Stomach smooth muscle (tissue), 2 donors: ENCODE data around the gene PIGS.
A peak's percentile ranks its signal among the peaks of the same experiment; 100 is the strongest.

Experiments
- H3K27ac ChIP-seq: one replicate; pipeline ENCODE4 v1.7.0; 2013; ENCODE audit warnings: mild to moderate bottlenecking, low read length, inconsistent platforms
- H3K27me3 ChIP-seq, 2 donors: one replicate each; pipeline ENCODE4 v1.7.0; 2013; ENCODE audit warnings: low read length in 2 of 2; ENCODE audit not compliant: insufficient read depth in 2 of 2, control insufficient read depth in 1 of 2
- H3K36me3 ChIP-seq, 2 donors: one replicate each; pipeline ENCODE4 v1.7.0; 2013; ENCODE audit warnings: low read length in 2 of 2; ENCODE audit not compliant: control insufficient read depth in 2 of 2, insufficient read depth in 2 of 2
- H3K4me1 ChIP-seq: one replicate; pipeline ENCODE4 v1.7.0; 2013; ENCODE audit warnings: low read length; ENCODE audit not compliant: control insufficient read depth, insufficient read depth
- H3K4me3 ChIP-seq, 2 donors: one replicate each; pipeline ENCODE4 v1.7.0; 2013; ENCODE audit warnings: low read length in 2 of 2
- H3K9ac ChIP-seq, 2 donors: one replicate each; pipeline ENCODE4 v1.7.0; 2013; ENCODE audit warnings: low read length in 2 of 2, mild to moderate bottlenecking in 1 of 2
- H3K9me3 ChIP-seq, 2 donors: one replicate each; pipeline ENCODE4 v1.7.0; 2013; ENCODE audit warnings: low read length in 2 of 2; ENCODE audit not compliant: control insufficient read depth in 2 of 2
- donor health status: healthy.
- donor health status: Pancreatic carcinoma.

Gene PIGS

DNA sequence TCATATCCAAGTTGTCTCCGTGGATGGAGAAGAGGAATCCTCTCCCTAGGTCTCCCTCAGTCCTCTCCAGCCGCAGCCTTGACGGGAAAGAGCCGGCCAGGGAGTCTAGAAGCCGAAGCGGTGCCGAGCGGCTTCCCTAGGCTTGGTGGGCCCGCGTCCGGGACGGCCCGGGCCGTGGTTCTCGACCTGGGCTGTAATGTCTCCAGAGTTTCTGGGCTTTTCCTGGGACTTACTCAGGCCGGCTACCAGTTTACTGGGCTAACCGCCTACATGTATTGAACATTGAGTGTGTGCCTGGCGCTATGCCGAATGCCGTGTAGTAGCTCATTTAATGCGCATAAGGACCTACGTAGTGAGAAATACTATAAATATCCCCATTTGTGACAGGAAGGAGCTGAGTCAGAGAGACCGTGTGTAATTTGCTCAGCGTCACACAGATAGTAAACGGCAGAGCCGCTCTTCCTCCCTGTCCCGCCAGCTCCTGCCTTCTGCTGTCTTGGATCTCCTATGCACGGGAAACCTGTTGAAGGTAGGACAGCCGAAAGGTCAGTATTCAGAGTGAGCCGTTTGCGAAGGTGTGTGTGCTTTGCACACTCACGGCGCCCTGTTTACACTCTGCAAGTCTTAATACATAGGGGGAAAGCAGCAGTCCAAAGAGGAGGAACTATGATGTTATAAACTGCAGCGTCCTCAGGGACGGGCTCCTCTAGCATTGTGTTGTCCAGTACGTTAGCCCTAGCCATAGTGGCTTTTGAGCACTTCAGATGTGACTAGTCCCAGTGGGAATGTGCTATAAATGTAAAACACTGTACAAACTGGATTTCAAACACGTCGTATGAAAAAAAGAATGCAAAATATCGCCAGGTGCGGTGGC lies 28.2 kb upstream of the PIGS start:
- Histone ChIP-seq H3K36me3 (no peaks in the 10 kb centered on the region), H3K4me1 (peaks cover 19% of the 10 kb centered on the region), H3K4me3 (peak overlapping the region; percentile 90 to 93), H3K27me3 (no peaks in the 10 kb centered on the region), H3K9ac (peak overlapping the region; percentile 94 to 95), H3K27ac (peak overlapping the region; percentile 91), H3K9me3 (no peaks in the 10 kb centered on the region)

DNA sequence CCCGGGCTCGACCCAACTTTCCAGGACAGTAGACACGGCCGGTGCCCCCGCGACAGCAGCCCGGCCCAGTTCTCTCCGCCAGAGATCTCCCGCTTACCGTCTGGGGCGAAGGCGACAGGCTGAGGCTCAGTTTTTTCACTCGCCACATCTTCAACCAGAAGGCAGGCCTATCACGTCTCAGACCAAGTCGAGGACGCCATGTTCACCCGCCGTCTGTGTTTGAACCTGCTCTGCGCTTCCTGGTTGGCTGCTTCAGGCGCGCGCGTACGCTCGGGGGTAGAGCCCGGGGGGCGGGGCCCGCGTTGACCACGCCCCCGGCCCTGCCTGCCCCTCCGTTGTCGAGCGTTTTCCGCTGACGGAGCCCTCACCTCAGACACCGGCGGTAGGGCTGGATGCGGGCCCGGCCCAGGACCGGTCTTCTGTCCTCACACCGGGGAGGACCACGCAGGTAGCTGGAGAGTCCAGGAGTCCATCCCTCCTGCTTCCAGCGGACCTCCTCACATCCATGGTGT lies 27.5 kb upstream of the PIGS start, which contains the start of gene SPAG5:
SPAG5 (minus strand) TSS at position 227 of the 512 bp plus-strand sequence; CDS start at position 148, 79 bp downstream.
- H3K9ac ChIP-seq, result peak within 1 kb of the TSS; percentile 94 to 95

DNA sequence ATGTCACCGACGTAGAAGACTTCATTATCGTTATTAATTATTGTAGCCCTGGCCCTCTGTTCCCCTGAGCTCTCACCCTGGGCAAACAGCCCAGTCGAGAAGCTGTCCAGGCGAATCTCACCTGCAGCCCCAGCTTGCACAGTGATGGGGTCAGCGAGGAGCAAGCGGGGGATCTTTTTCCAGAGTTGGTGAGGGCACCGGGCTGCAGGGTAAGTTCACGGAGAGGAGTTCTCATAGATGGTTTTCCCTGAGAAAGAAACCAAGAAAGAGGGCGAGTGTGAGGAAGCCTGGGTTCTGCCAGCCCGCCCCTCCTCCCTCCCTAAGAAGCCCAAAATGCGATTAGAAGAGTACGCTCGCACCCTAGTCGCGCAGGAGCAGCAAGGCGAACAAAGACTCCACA lies 27.1 kb upstream of the PIGS start:
- H3K4me3 ChIP-seq, result peak overlapping the region; percentile 90 to 93
- H3K4me1 ChIP-seq, result peaks cover 19% of the 10 kb centered on the region
- H3K9ac ChIP-seq, result peak overlapping the region; percentile 51 to 66
- H3K27me3 ChIP-seq, result no peaks in the 10 kb centered on the region
- no peaks in the 10 kb centered on the region for H3K36me3 ChIP-seq
- no peak overlapping the region for H3K27ac ChIP-seq
- no peaks in the 10 kb centered on the region for H3K9me3 ChIP-seq

More for the DNA sequence above, 27.5 kb upstream of the PIGS start, which contains the start of gene SPAG5:
- Histone ChIP-seq H3K27ac (peak within 1 kb of the TSS; percentile 91), H3K4me1 (peaks cover 19% of the 10 kb centered on the region), H3K36me3 (no peaks in the 10 kb centered on the region), H3K9me3 (no peaks in the 10 kb centered on the region), H3K27me3 (no peaks in the 10 kb centered on the region), H3K4me3 (peak within 1 kb of the TSS; percentile 90 to 93)

DNA sequence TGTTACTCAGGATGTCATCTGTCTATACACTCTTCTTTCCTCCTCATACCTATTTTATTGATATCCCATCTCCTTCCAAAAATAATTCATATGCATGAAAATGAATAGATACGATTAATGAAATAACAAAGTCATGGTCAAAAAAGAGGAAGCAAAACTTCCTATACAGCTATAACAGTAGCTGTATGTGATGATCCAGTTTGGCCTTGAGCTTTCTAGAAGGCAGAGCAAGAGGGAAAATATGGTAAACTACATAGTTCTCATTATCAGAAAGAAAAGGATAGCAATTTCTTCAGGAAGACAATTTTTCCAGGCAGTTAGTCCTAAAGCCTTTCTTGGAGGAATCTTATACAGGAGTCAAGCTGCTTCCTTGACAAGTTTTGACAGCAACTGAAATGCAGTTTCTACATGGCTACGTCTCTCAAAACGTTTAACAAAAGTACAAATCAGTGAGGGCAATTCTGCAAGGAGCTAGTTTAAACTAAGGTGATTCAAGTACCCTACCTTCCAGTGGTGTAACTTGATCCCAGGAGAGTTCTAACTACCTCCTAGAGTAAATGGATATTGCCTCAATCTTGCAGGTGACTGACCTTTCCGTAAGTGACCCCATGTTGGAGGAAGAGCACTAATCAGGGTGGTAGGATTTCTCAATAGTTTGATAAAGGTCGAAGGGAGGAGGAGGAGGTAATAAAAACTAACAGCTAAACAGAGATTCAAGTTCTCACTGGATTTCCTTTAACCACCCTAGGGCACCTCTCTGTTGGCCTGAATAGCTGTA lies 26.5 kb upstream of the PIGS start:
- Histone ChIP-seq H3K4me1 (peaks cover 19% of the 10 kb centered on the region), H3K9me3 (no peaks in the 10 kb centered on the region), H3K27me3 (no peaks in the 10 kb centered on the region), H3K27ac (no peak overlapping the region), H3K4me3 (no peak overlapping the region), H3K9ac (peak overlapping the region in 1 of 2 donors; percentile 66), H3K36me3 (no peaks in the 10 kb centered on the region)

DNA sequence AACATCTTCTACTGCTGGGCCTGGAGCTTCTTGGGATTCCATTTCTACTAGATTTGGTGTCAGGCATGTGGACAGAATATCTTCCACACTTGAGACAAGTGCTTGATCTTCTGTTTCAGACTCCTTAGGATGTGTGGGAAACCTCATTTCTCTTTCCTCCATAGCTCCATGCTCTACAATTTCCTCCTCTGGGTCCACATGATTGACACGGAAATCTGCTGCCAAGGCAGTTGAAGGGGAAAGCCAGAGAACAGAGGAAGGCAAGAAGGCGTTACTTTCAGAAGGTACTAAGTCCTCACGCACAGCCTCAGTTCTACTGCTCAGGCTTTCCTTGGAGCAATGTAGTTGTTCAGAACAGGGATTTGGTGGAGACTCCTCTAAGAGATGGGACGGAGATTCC lies 20.9 kb upstream of the PIGS start:
- no peak overlapping the region for H3K4me3 ChIP-seq
- H3K4me1 ChIP-seq, result no peaks in the 10 kb centered on the region
- H3K27ac ChIP-seq, result no peak overlapping the region
- H3K9ac ChIP-seq, result no peak overlapping the region
- H3K27me3 ChIP-seq, result no peaks in the 10 kb centered on the region
- no peaks in the 10 kb centered on the region for H3K9me3 ChIP-seq
- peaks cover 0 to 3% of the 10 kb centered on the region in 2 donors for H3K36me3 ChIP-seq

DNA sequence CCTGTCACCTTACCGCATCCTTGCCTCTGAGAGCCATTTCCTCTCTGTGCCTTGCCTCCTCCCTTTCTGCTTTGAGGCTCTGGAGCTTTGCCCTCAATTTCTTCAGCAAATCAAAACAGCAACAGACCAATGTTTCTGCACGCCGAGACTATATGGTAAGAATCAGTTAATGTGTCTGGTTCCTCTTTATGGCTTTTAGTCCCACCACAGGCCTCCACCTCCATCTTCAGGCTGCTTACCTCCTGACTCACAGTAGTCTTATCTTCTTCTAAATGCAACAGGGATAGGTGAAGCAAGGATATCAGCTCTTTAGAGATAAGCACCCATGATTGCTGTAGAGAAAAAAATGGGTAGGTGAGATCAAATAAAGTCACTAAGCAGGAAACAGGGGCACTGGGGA lies 14.5 kb upstream of the PIGS start:
- no peaks in the 10 kb centered on the region for H3K4me1 ChIP-seq
- peaks cover 4 to 6% of the 10 kb centered on the region in 2 donors for H3K36me3 ChIP-seq
- H3K4me3 ChIP-seq, result no peak overlapping the region
- no peak overlapping the region for H3K27ac ChIP-seq
- no peaks in the 10 kb centered on the region for H3K27me3 ChIP-seq
- no peaks in the 10 kb centered on the region for H3K9me3 ChIP-seq
- H3K9ac ChIP-seq, result no peak overlapping the region

DNA sequence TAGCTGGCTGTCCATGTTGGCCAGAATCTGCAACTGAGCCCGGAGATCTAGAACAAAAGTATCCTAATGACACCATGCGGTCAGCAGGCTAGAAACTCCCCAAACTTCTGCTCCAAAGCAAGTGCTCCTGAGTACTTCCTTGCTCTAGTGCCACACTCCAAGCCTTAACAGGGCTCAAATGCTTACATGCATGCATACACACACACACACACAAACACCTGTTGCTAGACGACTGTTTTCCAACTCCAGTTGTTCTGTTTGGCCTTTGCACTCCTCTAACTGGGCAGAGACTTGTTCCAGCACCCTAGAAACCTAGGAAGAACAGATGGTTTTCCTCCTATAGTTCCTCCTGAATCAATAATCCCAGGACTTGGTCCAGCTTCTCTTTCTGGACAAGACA lies 13.1 kb upstream of the PIGS start:
- Histone ChIP-seq H3K27ac (no peak overlapping the region), H3K9me3 (no peaks in the 10 kb centered on the region), H3K27me3 (no peaks in the 10 kb centered on the region), H3K36me3 (peaks cover 4 to 6% of the 10 kb centered on the region in 2 donors), H3K9ac (no peak overlapping the region), H3K4me1 (no peaks in the 10 kb centered on the region), H3K4me3 (no peak overlapping the region)

DNA sequence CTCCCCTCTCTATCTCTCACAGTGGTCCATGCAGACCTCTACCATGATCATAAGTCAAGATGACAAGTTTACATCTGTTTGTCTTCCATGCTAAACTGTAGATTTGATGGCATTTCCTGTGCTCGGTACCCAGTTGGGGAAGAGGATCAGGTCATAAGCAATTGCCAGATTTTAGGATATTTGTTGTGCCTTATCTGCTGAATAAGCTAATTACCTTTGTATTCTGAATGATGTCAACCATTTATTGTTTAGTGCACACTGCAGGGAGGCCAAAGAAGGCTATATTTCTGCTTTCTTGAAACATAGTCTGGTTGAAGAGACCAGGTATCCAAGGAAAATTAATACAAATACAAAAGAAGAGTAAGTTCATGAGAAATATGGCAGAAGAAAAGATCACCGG lies 11.2 kb upstream of the PIGS start:
- H3K36me3 ChIP-seq, result peaks cover 4 to 6% of the 10 kb centered on the region in 2 donors

DNA sequence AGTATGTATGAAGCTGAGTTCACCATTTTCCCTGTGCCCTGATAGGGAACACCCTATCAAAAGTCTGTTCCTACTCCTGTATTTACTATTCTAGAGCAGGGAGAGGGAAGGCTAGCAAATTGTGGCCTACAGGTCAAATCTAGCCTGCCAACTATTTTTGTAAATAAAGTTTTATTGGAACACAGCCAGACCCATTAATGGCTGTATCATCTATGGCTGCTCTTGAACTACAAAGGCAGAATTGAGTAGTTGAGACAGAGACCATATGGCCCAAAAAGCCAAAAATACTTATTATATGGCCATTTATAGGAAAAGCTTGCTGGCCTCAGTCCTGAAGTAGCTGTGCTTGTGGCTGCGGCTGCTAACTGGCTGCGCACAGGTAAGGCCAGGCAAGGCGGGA lies 9.6 kb upstream of the PIGS start:
- Histone ChIP-seq H3K9ac (no peak overlapping the region), H3K4me3 (no peak overlapping the region), H3K9me3 (no peaks in the 10 kb centered on the region), H3K36me3 (peaks cover 4 to 6% of the 10 kb centered on the region in 2 donors), H3K27ac (no peak overlapping the region), H3K27me3 (no peaks in the 10 kb centered on the region), H3K4me1 (peaks cover 9% of the 10 kb centered on the region)

More for the DNA sequence above, 11.2 kb upstream of the PIGS start:
- Histone ChIP-seq H3K4me3 (no peak overlapping the region), H3K9me3 (no peaks in the 10 kb centered on the region), H3K4me1 (no peaks in the 10 kb centered on the region), H3K27ac (no peak overlapping the region), H3K27me3 (no peaks in the 10 kb centered on the region), H3K9ac (no peak overlapping the region)

DNA sequence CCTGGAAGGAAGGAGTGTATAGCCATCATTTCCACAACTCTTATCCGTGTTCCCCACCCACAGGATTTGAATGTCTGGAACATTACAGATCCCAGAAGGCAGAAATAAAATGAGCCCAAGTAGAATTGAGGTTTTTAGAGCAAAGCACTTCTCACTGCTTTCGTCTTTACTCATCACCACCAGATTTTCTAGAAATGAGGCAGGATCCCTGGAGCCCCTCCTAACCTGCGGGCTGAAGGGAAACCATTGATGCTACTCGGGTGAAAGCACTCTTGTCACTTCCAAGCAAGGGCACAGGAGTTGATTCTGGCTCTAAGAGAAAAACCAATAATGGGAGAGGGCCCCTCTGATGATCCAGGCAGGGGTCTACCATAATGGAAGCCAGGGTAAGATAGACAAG lies 8.2 kb upstream of the PIGS start:
- no peaks in the 10 kb centered on the region for H3K9me3 ChIP-seq
- H3K4me1 ChIP-seq, result peaks cover 13% of the 10 kb centered on the region
- H3K36me3 ChIP-seq, result peaks cover 4 to 6% of the 10 kb centered on the region in 2 donors
- H3K9ac ChIP-seq, result no peak overlapping the region
- no peak overlapping the region for H3K27ac ChIP-seq
- H3K4me3 ChIP-seq, result no peak overlapping the region
- H3K27me3 ChIP-seq, result no peaks in the 10 kb centered on the region
